HCT116 (cell line): ENCODE measurements around the gene SORCS2. TPM values are rescaled to one million over a fixed set of nuclear protein-coding genes. Genes with fewer than 3 reads are reported as not detected.

ENCODE experiments used
- ATAC-seq: fragments of 200-7000 bp; cut with Tn5 transposase; 2 replicates; pipeline ENCODE4 v1.9.1; 2020; ENCODE audit warnings: mild to moderate bottlenecking, moderate library complexity
- BruUV-seq: library from RNA; stranded (reverse); fragments of 400-500 nt; replicated peaks from 2 replicates; lab custom pipeline; 2021; lab: Mats Ljungman, UMichigan
- CTCF ChIA-PET: fragments of 300-600 bp; sonication (Branson Sonifier 250); formaldehyde crosslinking; loops from one replicate; lab custom pipeline; 2021; ENCODE audit warnings: antibody characterized with exemption; lab: Charles Lee
- POLR2A ChIA-PET: fragments of 300-600, 350-600 bp; sonication (Branson Sonifier 250); formaldehyde crosslinking; loops from one replicate; lab custom pipeline; 2021; ENCODE audit warnings: antibody characterized with exemption; lab: Charles Lee
- RAD21 ChIA-PET, 2 experiments: fragments of 300-600 bp; sonication (Branson Sonifier 250); formaldehyde crosslinking; loops; one replicate each; lab custom pipeline; 2023; ENCODE audit warnings: low total read pairs in 2 of 2; ENCODE audit not compliant: uncharacterized antibody in 2 of 2, unreplicated experiment in 2 of 2, low non-redundant PET in 1 of 2; lab: Charles Lee
- DNase-seq: peaks from one replicate; pipeline ENCODE4 v3.0.0-alpha.2; 2010; ENCODE audit warnings: low read depth, low spot score
- H2AFZ ChIP-seq: fragments of 200-600 bp; shearing (Covaris generic), sonication (generic); 2 replicates; pipeline ENCODE4 v1.6.1; 2017; ENCODE audit warnings: low read depth, mixed run types, mixed read lengths, antibody characterized with exemption, low read length; ENCODE audit not compliant: poor library complexity, severe bottlenecking
- H3K27ac ChIP-seq: 2 replicates; pipeline ENCODE4 v1.5.1; 2012; ENCODE audit warnings: low read depth, low read length
- H3K27me3 ChIP-seq: fragments of 200-600 bp; sonication (generic); 2 replicates; pipeline ENCODE4 v1.6.1; 2016; ENCODE audit warnings: mixed run types, low read length, mixed read lengths; ENCODE audit not compliant: insufficient read depth
- H3K36me3 ChIP-seq, 2 experiments: fragments of 200-500 bp in 1 of 2; fragments of 200-600 bp in 1 of 2; sonication (Bioruptor generic) in 1 of 2; sonication (generic) in 1 of 2; 2 replicates each; pipeline versions ENCODE4 v1.5.1 to v1.6.1; 2014 to 2016; ENCODE audit warnings: low read length in 2 of 2, inconsistent platforms in 1 of 2, mixed read lengths in 1 of 2, mixed run types in 1 of 2; ENCODE audit not compliant: insufficient read depth in 2 of 2, control insufficient read depth in 1 of 2
- H3K4me1 ChIP-seq, 2 experiments: fragments of 200-600 bp in 1 of 2; sonication (generic) in 1 of 2; 2 replicates each; pipeline versions ENCODE4 v1.5.1 to v1.6.1; 2012 to 2017; ENCODE audit warnings: low read length in 2 of 2, inconsistent platforms in 1 of 2, mild to moderate bottlenecking in 1 of 2, mixed read lengths in 1 of 2, mixed run types in 1 of 2, moderate library complexity in 1 of 2; ENCODE audit not compliant: insufficient read depth in 2 of 2, control insufficient read depth in 1 of 2
- H3K4me2 ChIP-seq: fragments of 200-600 bp; sonication (generic); 2 replicates; pipeline ENCODE4 v1.6.1; 2017; ENCODE audit warnings: mixed run types, low read length, mixed read lengths
- H3K4me3 ChIP-seq, 2 experiments: fragments of 200-600 bp in 1 of 2; sonication (generic) in 1 of 2; replicated peaks in 1 of 2; 2 replicates each; pipeline ENCODE4 v1.5.1; 2011 to 2016; ENCODE audit warnings: low read length in 2 of 2, control low read depth in 1 of 2, low read depth in 1 of 2, mild to moderate bottlenecking in 1 of 2, mixed read lengths in 1 of 2, mixed run types in 1 of 2
- H3K79me2 ChIP-seq: fragments of 200-600 bp; sonication (generic); 2 replicates; pipeline ENCODE4 v1.6.1; 2017; ENCODE audit warnings: mild to moderate bottlenecking, mixed run types, low read length, moderate library complexity, mixed read lengths; ENCODE audit not compliant: insufficient read depth
- H3K9ac ChIP-seq: fragments of 200-600 bp; sonication (generic); 2 replicates; pipeline ENCODE4 v1.6.1; 2016; ENCODE audit warnings: low read length, mixed read lengths
- H3K9me2 ChIP-seq: fragments of 200-600 bp; sonication (generic), shearing (Covaris generic); 2 replicates; pipeline ENCODE4 v1.6.1; 2017; ENCODE audit warnings: mixed run types, mild to moderate bottlenecking, moderate library complexity; ENCODE audit not compliant: insufficient read depth
- H3K9me3 ChIP-seq, 2 experiments: fragments of 200-500 bp in 1 of 2; fragments of 200-600 bp in 1 of 2; sonication (Bioruptor generic) in 1 of 2; sonication (generic) in 1 of 2; 2 replicates each; pipeline ENCODE4 v1.6.1; 2014 to 2017; ENCODE audit warnings: low read length in 2 of 2, mixed read lengths in 2 of 2, inconsistent platforms in 1 of 2, low read depth in 1 of 2, mild to moderate bottlenecking in 1 of 2, mixed run types in 1 of 2, moderate library complexity in 1 of 2; ENCODE audit not compliant: control insufficient read depth in 1 of 2, insufficient read depth in 1 of 2
- H4K20me1 ChIP-seq: fragments of 200-600 bp; sonication (generic), shearing (Covaris generic); 2 replicates; pipeline ENCODE4 v1.6.1; 2017; ENCODE audit warnings: mixed run types, mild to moderate bottlenecking, moderate library complexity; ENCODE audit not compliant: insufficient read depth
- ATF3 ChIP-seq: IDR thresholded peaks from 2 replicates; pipeline ENCODE4 v1.6.1; 2012
- CTCF ChIP-seq, 3 experiments: fragments of 200-600 bp in 1 of 3; sonication (generic) in 1 of 3; IDR thresholded peaks in 2 of 3; conservative IDR thresholded peaks in 1 of 3; 2 replicates each; pipeline ENCODE4 v1.5.1; 2012 to 2017; ENCODE audit warnings: low read depth in 2 of 3, low read length in 2 of 3, antibody characterized with exemption in 1 of 3, borderline replicate concordance in 1 of 3, control low read depth in 1 of 3, mild to moderate bottlenecking in 1 of 3, mixed read lengths in 1 of 3, mixed run types in 1 of 3, moderate library complexity in 1 of 3; ENCODE audit not compliant: insufficient read depth in 1 of 3
- EGR1 ChIP-seq: IDR thresholded peaks from 2 replicates; pipeline ENCODE4 v1.6.1; 2012; ENCODE audit warnings: low read depth
- ELF1 ChIP-seq: IDR thresholded peaks from 2 replicates; pipeline ENCODE4 v1.6.1; 2012; ENCODE audit warnings: low read depth, borderline replicate concordance
- EZH2 ChIP-seq: fragments of 200-600 bp; sonication (generic); IDR thresholded peaks from 2 replicates; pipeline ENCODE4 v1.6.1; 2017; ENCODE audit warnings: antibody characterized with exemption, mixed run types
- JUND ChIP-seq: IDR thresholded peaks from 2 replicates; pipeline ENCODE4 v1.6.1; 2012
- MAX ChIP-seq: IDR thresholded peaks from 2 replicates; pipeline ENCODE4 v1.6.1; 2012
- RAD21 ChIP-seq: IDR thresholded peaks from 2 replicates; pipeline ENCODE4 v1.6.1; 2012; ENCODE audit warnings: low read depth, mild to moderate bottlenecking
- REST ChIP-seq: IDR thresholded peaks from 2 replicates; pipeline ENCODE4 v1.6.1; 2012; ENCODE audit warnings: low read depth
- SIN3A ChIP-seq: IDR thresholded peaks from 2 replicates; pipeline ENCODE4 v1.6.1; 2012; ENCODE audit warnings: low read depth
- SP1 ChIP-seq: IDR thresholded peaks from 2 replicates; pipeline ENCODE4 v1.6.1; 2012; ENCODE audit warnings: low read depth
- SRF ChIP-seq: IDR thresholded peaks from 2 replicates; pipeline ENCODE4 v1.6.1; 2012; ENCODE audit warnings: low read depth
- TCF7L2 ChIP-seq: IDR thresholded peaks from 2 replicates; pipeline ENCODE4 v1.7.0; 2011; ENCODE audit warnings: borderline replicate concordance, inconsistent platforms; ENCODE audit not compliant: insufficient read depth, insufficient read length; ENCODE audit errors: extremely low read depth
- YY1 ChIP-seq: IDR thresholded peaks from 2 replicates; pipeline ENCODE4 v1.6.1; 2011; ENCODE audit warnings: low read length, low read depth, moderate library complexity, mild to moderate bottlenecking; ENCODE audit not compliant: insufficient replicate concordance; ENCODE audit errors: extremely low read depth
- ZFX ChIP-seq: fragments of 450-650 bp; IDR thresholded peaks from 2 replicates; pipeline ENCODE4 v1.6.1; 2017
- intact Hi-C: fragments of 100-400 bp; cut with micrococcal nuclease; formaldehyde crosslinking; loops from 2 replicates; pipeline ENCODE4 v1.10.0; 2022
- total RNA-seq: library from RNA; stranded (reverse); gene quantifications from one replicate; pipeline ENCODE4 v1.2.1, GENCODE V29; 2021; ENCODE audit not compliant: unreplicated experiment

Gene SORCS2
- total RNA-seq, 1 experiment from 2014 or later, result 0.37 TPM

- no peaks in the 10 kb centered on the region for H4K20me1 ChIP-seq
- H3K4me3 ChIP-seq, result no peak overlapping the region
- BruUV-seq, result no TSS peak
- intact Hi-C loops, result no loop called here
- H3K27me3 ChIP-seq, result peaks cover 28% of the 10 kb centered on the region; the same call in 1 of the 2 replicates
- ChIA-PET CTCF (no interaction called here), RAD21 (no interaction called here), POLR2A (no interaction called here)
- peaks cover 0 to 6% of the 10 kb centered on the region in 2 experiments; a peak in 1 of 4 replicates for H3K4me1 ChIP-seq
- ATAC-seq (0 out of 2 replicates have a peak, but pooled peaks have one; percentile 40), DNase-seq (no peak)
- no peak overlapping the region for H3K4me2 ChIP-seq
- H3K36me3 ChIP-seq, result no peaks in the 10 kb centered on the region
- H3K9me3 ChIP-seq, result no peaks in the 10 kb centered on the region
- TF ChIP-seq CTCF (IDR thresholded peaks at IDR 0.05 in 2 of 3, conservative IDR thresholded peaks at IDR 0.05 in 1 of 3; ENCODE audit: borderline replicate concordance in 1 of 3, insufficient read depth in 1 of 3, low read depth in 2 of 3, low read length in 2 of 3) (peak in 1 of 3 experiments; percentile 32; a peak in 2 of 6 replicates), EGR1 (no peak), RAD21 (no peak)
- H3K9ac ChIP-seq, result no peak overlapping the region
- no peak overlapping the region for H2AFZ ChIP-seq
- H3K79me2 ChIP-seq, result no peaks in the 10 kb centered on the region
- no peak overlapping the region for H3K27ac ChIP-seq
- H3K9me2 ChIP-seq, result no peaks in the 10 kb centered on the region
Measured at GRCh38 chr4:7275490-7276154, 83.3 kb downstream of the SORCS2 start.

GRCh38 chr4:7276515-7276914, 84.2 kb downstream of the SORCS2 start:
- RAD21 ChIA-PET, result no interaction called here
- no TSS peak for BruUV-seq
- DNase-seq, result no peak
- intact Hi-C loops, result no loop called here
- H3K27ac ChIP-seq, result no peak overlapping the region
- no peak overlapping the region for H3K4me3 ChIP-seq
- peaks cover 28% of the 10 kb centered on the region; the same call in 1 of the 2 replicates for H3K27me3 ChIP-seq
- H4K20me1 ChIP-seq, result no peaks in the 10 kb centered on the region
- H2AFZ ChIP-seq, result no peak overlapping the region
- no peaks in the 10 kb centered on the region for H3K9me3 ChIP-seq
- no peaks in the 10 kb centered on the region for H3K79me2 ChIP-seq
- POLR2A ChIA-PET, result interaction anchor here (0.5 kb wide), 1 partner anchor 75 kb away, joined by 3 read pairs; no protein-coding TSS in a partner anchor
- no peaks in the 10 kb centered on the region for H3K9me2 ChIP-seq
- no peak overlapping the region for H3K4me2 ChIP-seq
- CTCF ChIA-PET, result interaction anchor here (1.2 kb wide), 1 partner anchor 59 kb away, joined by 4 read pairs; no protein-coding TSS in a partner anchor
- peaks cover 0 to 6% of the 10 kb centered on the region in 2 experiments; a peak in 1 of 4 replicates for H3K4me1 ChIP-seq
- no peaks in the 10 kb centered on the region for H3K36me3 ChIP-seq
- no peak overlapping the region for H3K9ac ChIP-seq
- ATAC-seq, result no peak
- TF ChIP-seq EZH2 (no peak), SP1 (no peak), ELF1 (no peak), TCF7L2 (no peak), JUND (no peak), ATF3 (no peak), YY1 (no peak), ZFX (no peak), MAX (no peak), SIN3A (no peak), REST (no peak), SRF (no peak)
